Measurements from ENCODE around the gene PPP1R1C. TPM values are rescaled to one million over a fixed set of nuclear protein-coding genes. Genes with fewer than 3 reads are reported as not detected.

PPP1R1C gene
- total and polyA plus RNA-seq, 4 donors = 5.4 to 21.7 (median 11.3) TPM

- no peak for DNase-seq (ENCODE audit: low spot score)
- Histone ChIP-seq H3K4me1 (ENCODE audit: control insufficient read depth in 4 of 4, insufficient read depth in 4 of 4, low read length in 3 of 4) (no peaks in the 10 kb centered on the region), H3K27ac (ENCODE audit: low read depth in 1 of 2, low read length in 2 of 2) (no peak overlapping the region), H3K9me3 (ENCODE audit: control insufficient read depth in 4 of 4, low read length in 3 of 4) (no peaks in the 10 kb centered on the region), H3K27me3 (ENCODE audit: control insufficient read depth in 4 of 4, insufficient read depth in 4 of 4, low read length in 3 of 4) (no peaks in the 10 kb centered on the region), H3K36me3 (ENCODE audit: control insufficient read depth in 4 of 4, insufficient read depth in 3 of 4, low read depth in 1 of 4, low read length in 3 of 4) (no peaks in the 10 kb centered on the region), H3K9ac (ENCODE audit: low read depth in 1 of 2, low read length in 2 of 2) (no peak overlapping the region), H3K4me3 (ENCODE audit: low read depth in 1 of 3, low read length in 3 of 3) (no peak overlapping the region)
- no peak for TF ChIP-seq NR2F2 (IDR thresholded peaks at IDR 0.05)
- TF ChIP-seq JUND (IDR thresholded peaks at IDR 0.05) = no peak
- WGBS = 90% methylated on average over 5 of the region's 5 CpGs
Measured at GRCh38 chr2:181977661-181978350, 7.8 kb upstream of the PPP1R1C start.

DNA sequence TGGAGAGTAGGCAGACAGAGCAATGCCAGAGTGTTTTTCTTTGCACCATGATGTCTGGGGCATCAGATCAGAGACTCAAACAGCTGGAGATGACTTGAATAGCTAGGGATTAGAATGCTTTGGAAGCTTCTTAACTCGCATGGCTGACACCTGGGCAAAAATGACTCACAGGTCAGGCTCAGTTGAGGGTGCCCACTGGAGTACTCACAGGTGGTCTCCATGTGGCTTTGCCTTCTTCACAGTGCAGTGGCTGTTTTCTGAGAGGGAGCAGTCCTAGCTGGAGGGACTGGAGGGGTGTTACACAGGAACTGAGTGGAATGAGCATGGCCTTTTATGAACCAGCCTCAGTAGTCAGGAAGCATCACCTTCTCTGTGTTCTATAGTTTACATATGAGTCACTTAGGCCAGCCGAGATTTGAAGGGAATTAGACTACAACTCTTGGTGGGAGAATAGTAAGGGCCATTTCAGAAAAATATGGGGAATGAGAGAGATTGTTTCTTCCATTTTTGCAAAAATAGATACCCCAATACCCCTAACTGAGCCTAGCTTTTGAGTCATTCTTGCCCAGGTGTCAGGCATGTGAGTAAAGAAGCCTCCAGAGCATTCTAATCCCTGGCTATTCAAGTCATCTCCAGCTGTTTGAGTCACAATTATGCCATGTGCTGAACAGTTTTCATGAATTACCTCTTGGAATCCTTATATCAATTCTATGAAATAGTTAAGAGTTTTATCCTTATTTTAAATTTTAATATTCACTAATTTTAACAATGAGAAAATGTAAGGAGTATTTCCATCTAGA lies 7.1 kb upstream of the PPP1R1C start:
- H3K27ac ChIP-seq (ENCODE audit: low read depth in 1 of 2, low read length in 2 of 2) = no peak overlapping the region
- no peak overlapping the region for H3K4me3 ChIP-seq (ENCODE audit: low read depth in 1 of 3, low read length in 3 of 3)
- DNase-seq (ENCODE audit: low spot score) = no peak
- no peaks in the 10 kb centered on the region for H3K9me3 ChIP-seq (ENCODE audit: control insufficient read depth in 4 of 4, low read length in 3 of 4)
- H3K4me1 ChIP-seq (ENCODE audit: control insufficient read depth in 4 of 4, insufficient read depth in 4 of 4, low read length in 3 of 4) = no peaks in the 10 kb centered on the region
- H3K27me3 ChIP-seq (ENCODE audit: control insufficient read depth in 4 of 4, insufficient read depth in 4 of 4, low read length in 3 of 4) = no peaks in the 10 kb centered on the region
- TF ChIP-seq NR2F2 (IDR thresholded peaks at IDR 0.05) = no peak
- H3K36me3 ChIP-seq (ENCODE audit: control insufficient read depth in 4 of 4, insufficient read depth in 3 of 4, low read depth in 1 of 4, low read length in 3 of 4) = no peaks in the 10 kb centered on the region
- no peak overlapping the region for H3K9ac ChIP-seq (ENCODE audit: low read depth in 1 of 2, low read length in 2 of 2)
- 91% methylated on average over 2 of the region's 2 CpGs for WGBS

GRCh38 chr2:181984060-181984459 lies 1.6 kb upstream of the PPP1R1C start:
- H3K27me3 ChIP-seq (ENCODE audit: control insufficient read depth in 4 of 4, insufficient read depth in 4 of 4, low read length in 3 of 4) = no peaks in the 10 kb centered on the region
- no peak overlapping the region for H3K9ac ChIP-seq (ENCODE audit: low read depth in 1 of 2, low read length in 2 of 2)
- TF ChIP-seq NR2F2 (IDR thresholded peaks at IDR 0.05) (no peak), JUND (IDR thresholded peaks at IDR 0.05) (no peak)
- TF ChIP-seq, protein P1, sequence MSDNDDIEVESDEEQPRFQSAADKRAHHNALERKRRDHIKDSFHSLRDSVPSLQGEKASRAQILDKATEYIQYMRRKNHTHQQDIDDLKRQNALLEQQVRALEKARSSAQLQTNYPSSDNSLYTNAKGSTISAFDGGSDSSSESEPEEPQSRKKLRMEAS (IDR thresholded peaks at IDR 0.05) = no peak
- DNase-seq (ENCODE audit: low spot score) = no peak
- H3K27ac ChIP-seq (ENCODE audit: low read depth in 1 of 2, low read length in 2 of 2) = no peak overlapping the region
- H3K36me3 ChIP-seq (ENCODE audit: control insufficient read depth in 4 of 4, insufficient read depth in 3 of 4, low read depth in 1 of 4, low read length in 3 of 4) = no peaks in the 10 kb centered on the region
- H3K4me1 ChIP-seq (ENCODE audit: control insufficient read depth in 4 of 4, insufficient read depth in 4 of 4, low read length in 3 of 4) = no peaks in the 10 kb centered on the region
- WGBS = 86% methylated on average over 1 of the region's 1 CpG
- no peaks in the 10 kb centered on the region for H3K9me3 ChIP-seq (ENCODE audit: control insufficient read depth in 4 of 4, low read length in 3 of 4)
- H3K4me3 ChIP-seq (ENCODE audit: low read depth in 1 of 3, low read length in 3 of 3) = no peak overlapping the region

- Histone ChIP-seq H3K9me3 (ENCODE audit: control insufficient read depth in 4 of 4, low read length in 3 of 4) (no peaks in the 10 kb centered on the region), H3K36me3 (ENCODE audit: control insufficient read depth in 4 of 4, insufficient read depth in 3 of 4, low read depth in 1 of 4, low read length in 3 of 4) (no peaks in the 10 kb centered on the region), H3K27ac (ENCODE audit: low read depth in 1 of 2, low read length in 2 of 2) (no peak overlapping the region), H3K9ac (ENCODE audit: low read depth in 1 of 2, low read length in 2 of 2) (no peak overlapping the region), H3K4me1 (ENCODE audit: control insufficient read depth in 4 of 4, insufficient read depth in 4 of 4, low read length in 3 of 4) (no peaks in the 10 kb centered on the region), H3K27me3 (ENCODE audit: control insufficient read depth in 4 of 4, insufficient read depth in 4 of 4, low read length in 3 of 4) (no peaks in the 10 kb centered on the region), H3K4me3 (ENCODE audit: low read depth in 1 of 3, low read length in 3 of 3) (no peak overlapping the region)
- WGBS = 79% methylated on average over 4 of the region's 4 CpGs
- DNase-seq (ENCODE audit: low spot score) = no peak
- no peak for TF ChIP-seq GABPA (IDR thresholded peaks at IDR 0.05 in 1 of 2, conservative IDR thresholded peaks at IDR 0.05 in 1 of 2)
- no peak for TF ChIP-seq YY1 (IDR thresholded peaks at IDR 0.05)
- TF ChIP-seq NR2F2 (IDR thresholded peaks at IDR 0.05) = no peak
- TF ChIP-seq RAD21 (IDR thresholded peaks at IDR 0.05) = no peak
- TF ChIP-seq TAF1 (conservative IDR thresholded peaks at IDR 0.05) = no peak
- no peak for TF ChIP-seq FOXA2 (IDR thresholded peaks at IDR 0.05)
- no peak for TF ChIP-seq JUND (IDR thresholded peaks at IDR 0.05)
- TF ChIP-seq, protein P1 (IDR thresholded peaks at IDR 0.05) = no peak
- TF ChIP-seq REST (IDR thresholded peaks at IDR 0.05) = no peak
- no peak for TF ChIP-seq HNF4A (conservative IDR thresholded peaks at IDR 0.05)
- TF ChIP-seq RXRA (IDR thresholded peaks at IDR 0.05) = no peak
- TF ChIP-seq, protein P2, sequence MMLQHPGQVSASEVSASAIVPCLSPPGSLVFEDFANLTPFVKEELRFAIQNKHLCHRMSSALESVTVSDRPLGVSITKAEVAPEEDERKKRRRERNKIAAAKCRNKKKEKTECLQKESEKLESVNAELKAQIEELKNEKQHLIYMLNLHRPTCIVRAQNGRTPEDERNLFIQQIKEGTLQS (IDR thresholded peaks at IDR 0.05) = no peak
- no peak for TF ChIP-seq SP1 (IDR thresholded peaks at IDR 0.05)
- no peak for TF ChIP-seq FOXA1 (IDR thresholded peaks at IDR 0.05)
- no peak for TF ChIP-seq EGR1 (IDR thresholded peaks at IDR 0.05; ENCODE audit: low read depth in 2 of 2)
Measured at GRCh38 chr2:181984814-181985631, 630 bp upstream of the PPP1R1C start.

Data from liver (tissue), 9 donors.